Hepatocyte (in vitro differentiated cells): ENCODE data around the gene FAM114A2. TPM values are rescaled to one million over a fixed set of nuclear protein-coding genes. Genes with fewer than 3 reads are reported as not detected.

Source experiments
- polyA plus RNA-seq: library from polyadenylated mRNA; unstranded; fragments of >200 nt; fragmentation: Nextera tagmentation; extraction: Ambion mirVana; gene quantifications from 2 replicates; pipeline ENCODE4 v1.2.1, GENCODE V29; 2016
- total RNA-seq: library from RNA; depleted of rRNA; stranded (reverse); fragments of >200 nt; gene quantifications from 2 replicates; pipeline ENCODE4 v1.2.3, GENCODE V29; 2014

The FAM114A2 gene
- total and polyA plus RNA-seq, 2 experiments from 2014 or later: 12.0 to 22.8 TPM

Other genes starting within 250 kb of the FAM114A2 start
- gene MFAP3, start 57 bp upstream of the FAM114A2 start, total RNA-seq: 65.4 and 82.2 TPM in 2 replicates
- 12.3 and 14.4 TPM in 2 replicates for gene MFAP3, start 57 bp upstream of the FAM114A2 start, polyA plus RNA-seq
- 41.3 and 45.9 TPM in 2 replicates for gene GALNT10, start 151.8 kb upstream of the FAM114A2 start, total RNA-seq
- gene GALNT10, start 151.8 kb upstream of the FAM114A2 start, polyA plus RNA-seq: 42.9 and 43.0 TPM in 2 replicates